Epithelial cell of proximal tubule (primary cell): ENCODE results near the gene GRB10. TPM values are rescaled to one million over a fixed set of nuclear protein-coding genes. Genes with fewer than 3 reads are reported as not detected.
"Not testable (repeated sequence)": the region's sequence is repeated elsewhere in the genome, so short reads cannot be mapped to it uniquely, and the experiment has no call there.

Experiments used
- DNase-seq: peaks from one replicate; pipeline ENCODE4 v3.0.0-alpha.2; 2011; ENCODE audit warnings: low read depth
- H3K4me3 ChIP-seq: 2 replicates; pipeline ENCODE4 v1.5.1; 2011; ENCODE audit warnings: low read depth, mild to moderate bottlenecking, low read length
- total RNA-seq: library from RNA; depleted of rRNA; stranded (reverse); fragments of >200 nt; gene quantifications from 2 replicates; pipeline ENCODE4 v1.2.3, GENCODE V29; 2015
- TF ChIP-seq, protein P1 (sequence below): conservative IDR thresholded peaks from 2 replicates; pipeline ENCODE4 v1.5.1; 2012; ENCODE audit warnings: low read depth, mild to moderate bottlenecking, low read length

The GRB10 gene
- total RNA-seq, 1 donor from 2014 or later = 33.4 TPM

DNA sequence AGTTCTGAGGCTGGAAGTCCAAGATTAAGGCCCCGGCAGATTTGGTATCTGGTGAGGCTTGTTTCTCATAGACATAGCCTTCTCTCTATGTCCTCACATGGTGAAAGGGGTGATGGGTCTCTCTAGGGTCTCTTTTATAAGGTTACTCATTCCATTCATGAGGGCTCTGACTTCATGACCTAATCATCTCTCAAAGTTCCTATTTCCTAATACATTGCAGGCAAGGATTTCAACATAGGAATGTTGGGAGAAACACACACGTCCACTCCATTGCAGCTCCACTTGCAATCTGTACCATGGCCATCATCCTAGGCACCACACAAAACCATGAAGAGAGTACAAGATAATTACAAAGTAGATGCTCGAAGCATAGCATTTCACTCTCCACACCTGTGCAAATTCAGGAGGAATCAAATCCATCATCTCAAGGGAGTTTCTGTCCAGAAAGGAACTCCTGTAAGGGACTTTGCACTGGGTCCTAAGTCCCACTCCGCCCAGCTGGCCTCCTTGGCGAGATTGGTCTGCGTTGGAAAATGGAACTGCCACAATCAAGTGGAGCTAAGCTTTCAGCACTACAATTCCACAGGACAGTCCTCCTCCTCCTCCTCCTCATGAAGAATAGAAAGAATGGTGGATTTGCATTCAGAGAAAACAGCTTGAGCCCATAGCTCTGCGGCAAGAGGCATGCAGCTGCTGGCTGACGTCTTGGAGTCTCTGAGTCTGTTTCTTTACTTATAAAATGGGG, 226.3 kb downstream of the GRB10 start:
- no peak for DNase-seq
- no peak overlapping the region for H3K4me3 ChIP-seq
- TF ChIP-seq, protein P1, sequence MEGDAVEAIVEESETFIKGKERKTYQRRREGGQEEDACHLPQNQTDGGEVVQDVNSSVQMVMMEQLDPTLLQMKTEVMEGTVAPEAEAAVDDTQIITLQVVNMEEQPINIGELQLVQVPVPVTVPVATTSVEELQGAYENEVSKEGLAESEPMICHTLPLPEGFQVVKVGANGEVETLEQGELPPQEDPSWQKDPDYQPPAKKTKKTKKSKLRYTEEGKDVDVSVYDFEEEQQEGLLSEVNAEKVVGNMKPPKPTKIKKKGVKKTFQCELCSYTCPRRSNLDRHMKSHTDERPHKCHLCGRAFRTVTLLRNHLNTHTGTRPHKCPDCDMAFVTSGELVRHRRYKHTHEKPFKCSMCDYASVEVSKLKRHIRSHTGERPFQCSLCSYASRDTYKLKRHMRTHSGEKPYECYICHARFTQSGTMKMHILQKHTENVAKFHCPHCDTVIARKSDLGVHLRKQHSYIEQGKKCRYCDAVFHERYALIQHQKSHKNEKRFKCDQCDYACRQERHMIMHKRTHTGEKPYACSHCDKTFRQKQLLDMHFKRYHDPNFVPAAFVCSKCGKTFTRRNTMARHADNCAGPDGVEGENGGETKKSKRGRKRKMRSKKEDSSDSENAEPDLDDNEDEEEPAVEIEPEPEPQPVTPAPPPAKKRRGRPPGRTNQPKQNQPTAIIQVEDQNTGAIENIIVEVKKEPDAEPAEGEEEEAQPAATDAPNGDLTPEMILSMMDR = no peak

DNA sequence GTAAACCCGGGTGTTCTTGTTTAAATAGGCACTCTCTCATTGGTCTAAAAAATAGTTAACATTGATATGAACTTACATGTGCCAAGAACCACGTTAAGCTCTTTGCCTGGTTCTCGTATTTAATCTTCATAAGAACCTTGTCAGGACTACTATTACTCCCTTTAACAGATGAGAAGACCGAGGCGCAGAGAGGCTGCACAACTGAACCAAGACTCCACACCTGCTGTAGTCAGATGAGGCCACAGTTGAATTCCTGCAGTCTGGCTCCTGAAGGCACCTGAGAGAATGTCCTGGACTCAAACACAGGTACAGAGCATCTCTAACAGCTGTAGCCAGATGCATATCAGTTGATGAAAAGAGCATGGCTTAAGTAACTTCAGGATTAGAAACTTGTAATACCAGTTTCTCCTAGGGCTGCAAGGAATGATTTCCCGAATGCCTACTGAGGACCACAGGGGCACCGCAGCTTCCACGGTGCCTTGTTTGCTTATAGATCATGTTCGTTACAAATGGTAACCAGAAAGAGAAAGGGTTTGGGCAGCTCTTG, 227.0 kb downstream of the GRB10 start:
- no peak for DNase-seq
- H3K4me3 ChIP-seq = no peak overlapping the region
- TF ChIP-seq, protein P1 = no peak

DNA sequence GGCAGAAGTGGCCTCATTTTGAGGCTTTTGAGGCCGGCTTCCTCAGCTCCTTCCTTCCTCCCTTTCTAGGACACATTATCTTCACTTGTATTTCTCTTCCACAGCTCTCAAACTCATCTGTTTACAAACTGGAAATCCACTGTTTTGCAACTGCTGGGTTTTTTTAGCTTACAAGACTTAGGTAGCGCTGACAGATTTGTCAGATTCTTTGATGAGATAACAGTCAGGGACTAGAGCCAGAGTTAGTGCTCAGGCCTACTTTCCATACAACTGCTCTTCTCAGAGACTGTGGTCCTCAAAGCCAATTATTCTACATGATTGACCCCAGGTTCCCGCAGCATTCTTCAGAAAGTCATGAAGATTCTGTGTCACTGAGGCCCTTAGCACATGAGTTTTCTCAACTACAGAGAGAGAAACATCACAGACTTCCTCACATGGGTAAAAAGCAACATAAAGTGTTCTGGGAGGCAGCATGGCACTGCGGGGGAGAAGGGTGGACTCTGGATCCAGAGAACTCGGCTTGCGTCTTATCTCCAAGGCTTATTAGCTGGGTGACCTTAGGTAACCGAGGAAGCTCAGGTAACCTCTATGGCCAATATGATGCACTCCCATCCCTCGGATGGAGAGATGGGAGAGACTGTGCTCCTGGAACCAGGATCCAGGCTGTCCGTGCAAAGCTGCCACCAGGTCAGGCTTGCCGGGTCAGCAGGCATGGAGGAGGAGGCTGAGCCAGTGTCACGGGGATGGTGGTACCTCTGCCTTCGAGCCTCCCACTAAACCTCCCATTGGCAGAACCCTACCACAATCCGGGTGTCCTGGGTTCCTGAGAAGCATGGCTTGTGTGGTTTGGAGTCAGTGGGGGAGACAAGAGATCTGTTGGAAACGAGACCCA, 228.0 kb downstream of the GRB10 start:
- DNase-seq = no peak
- H3K4me3 ChIP-seq = no peak overlapping the region
- TF ChIP-seq, protein P1 = no peak

DNA sequence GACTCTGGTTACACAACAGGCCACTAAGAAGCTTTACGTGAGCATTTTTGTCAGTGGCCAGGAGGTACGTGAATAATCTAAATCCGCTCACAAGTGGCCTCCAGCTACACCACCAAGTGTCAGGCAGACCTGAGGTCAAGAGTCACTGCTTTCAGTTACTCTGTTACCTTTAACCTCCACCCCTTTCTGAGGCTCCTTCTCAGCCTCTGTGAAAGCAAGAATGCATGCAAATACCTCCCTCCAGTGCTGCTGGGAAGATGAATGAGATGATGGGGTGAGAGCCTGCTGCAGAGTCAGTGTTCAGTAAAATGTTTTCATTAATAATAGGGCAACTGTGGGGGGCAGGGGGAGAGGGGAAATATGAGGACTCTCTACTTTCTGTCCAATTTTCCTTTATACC, 228.7 kb downstream of the GRB10 start:
- DNase-seq = no peak
- H3K4me3 ChIP-seq = no peak overlapping the region
- TF ChIP-seq, protein P1 = no peak

DNA sequence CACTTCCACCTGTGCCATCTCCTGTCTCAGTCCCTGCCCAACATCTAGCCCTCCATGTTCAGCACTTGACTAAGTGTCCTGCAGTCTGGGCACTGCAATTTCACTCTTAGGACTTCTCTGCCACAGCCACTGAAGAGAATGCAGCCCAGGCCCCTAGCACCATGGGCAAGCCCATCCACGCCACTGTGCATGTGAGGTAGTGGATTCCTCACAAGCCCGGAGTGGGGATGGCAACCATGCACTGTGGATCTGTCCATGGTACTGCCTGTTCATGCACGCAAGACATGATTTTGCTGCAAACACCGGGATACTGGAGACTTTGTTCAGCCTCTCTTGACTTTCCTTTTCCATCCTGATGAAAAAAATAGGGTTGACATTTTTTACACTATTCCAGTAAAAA, 229.8 kb downstream of the GRB10 start:
- TF ChIP-seq, protein P1 = no peak

DNA sequence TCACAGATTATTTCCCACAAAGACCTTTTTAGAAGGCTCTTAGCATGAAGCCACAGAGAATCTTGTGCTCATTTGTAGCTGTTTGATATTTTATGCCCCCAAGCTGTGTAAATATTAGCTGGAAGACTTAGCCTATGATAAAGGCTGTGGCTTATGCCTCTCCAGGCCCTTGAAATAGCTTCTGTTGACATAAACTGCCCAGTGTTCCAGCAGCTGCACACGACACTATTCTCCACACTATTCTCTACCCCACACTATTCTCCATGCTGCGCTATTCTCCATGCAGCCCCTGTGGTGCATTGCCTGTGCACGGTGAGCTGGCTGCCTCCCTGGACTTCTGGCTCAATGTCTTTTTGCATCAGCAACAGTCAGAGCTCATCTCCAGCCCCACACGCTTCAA, 230.6 kb downstream of the GRB10 start:
- TF ChIP-seq, protein P1 = no peak
- no peak overlapping the region for H3K4me3 ChIP-seq
- no peak for DNase-seq

More for the DNA sequence above, 229.8 kb downstream of the GRB10 start:
- H3K4me3 ChIP-seq = no peak overlapping the region
- DNase-seq = no peak

DNA sequence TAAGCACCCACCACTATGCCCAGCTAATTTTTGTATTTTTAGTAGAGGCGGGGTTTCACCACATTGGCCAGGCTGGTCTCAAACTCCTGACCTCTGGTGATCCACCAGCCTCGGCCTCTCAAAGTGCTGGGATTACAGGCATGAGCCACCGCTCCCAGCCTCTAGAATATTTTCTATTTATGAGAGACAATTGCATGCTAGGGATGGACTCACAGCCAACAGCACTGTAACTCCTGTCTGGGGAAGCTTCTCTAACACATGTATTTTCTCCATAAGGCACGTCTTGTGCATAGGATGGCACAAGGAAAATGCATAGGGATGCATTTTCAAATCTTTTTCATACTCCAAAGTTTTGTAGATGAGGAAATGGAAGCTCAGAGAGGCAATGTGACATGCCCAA, 237.1 kb downstream of the GRB10 start:
- not testable (repeated sequence) for DNase-seq, H3K4me3 ChIP-seq
